ENCODE measurements around the gene CDK4.
A peak's percentile ranks its signal among the peaks of the same experiment; 100 is the strongest.
"Not testable (repeated sequence)": the region's sequence is repeated elsewhere in the genome, so short reads cannot be mapped to it uniquely, and the experiment has no call there.

Gene CDK4

DNA sequence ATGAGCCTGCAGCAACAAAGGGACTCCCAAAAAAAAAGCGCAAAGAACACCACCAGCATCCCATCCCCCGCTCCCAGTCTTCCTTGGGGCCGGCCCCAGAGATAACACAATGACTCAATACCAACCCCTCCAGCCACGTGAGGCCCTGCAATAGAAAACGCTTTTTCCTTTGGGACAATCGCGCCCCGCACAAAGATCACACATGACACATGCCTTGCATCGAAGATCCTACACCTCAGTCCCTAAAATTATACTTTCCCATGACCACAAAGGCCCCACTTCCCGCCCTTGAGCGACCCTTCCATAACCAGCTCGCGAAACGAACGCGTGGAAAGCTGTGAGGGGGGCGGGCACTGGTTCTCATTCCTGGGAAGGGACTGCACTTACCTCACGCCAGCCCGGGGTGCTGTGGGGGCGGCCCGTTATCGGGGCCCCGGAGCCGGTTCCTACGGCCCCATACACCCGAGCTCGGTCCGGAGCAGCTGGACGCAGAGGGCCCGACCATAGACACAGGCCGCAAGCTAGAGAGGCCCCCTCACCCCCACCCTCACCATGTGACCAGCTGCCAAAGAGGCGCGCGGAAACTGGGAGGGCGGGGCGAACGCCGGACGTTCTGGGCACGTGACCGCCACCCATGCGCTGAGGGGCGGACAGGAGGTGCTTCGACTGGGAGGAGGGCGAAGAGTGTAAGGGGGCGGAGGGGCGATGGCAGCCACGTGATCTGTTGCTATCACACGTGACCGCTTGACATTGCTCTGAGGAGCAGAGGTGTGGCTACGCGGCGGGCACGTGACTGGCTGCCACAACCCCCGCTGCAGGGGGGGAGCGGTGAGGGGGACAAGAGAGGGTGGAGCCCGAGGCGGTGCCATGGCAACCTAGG lies at the start of gene CDK4:
TSS of gene CDK4 (minus strand) at position 523 of the 880 bp plus-strand sequence. CDS start 593 bp downstream, outside the sequence.
- DNase-seq = peak; percentile 98

DNA sequence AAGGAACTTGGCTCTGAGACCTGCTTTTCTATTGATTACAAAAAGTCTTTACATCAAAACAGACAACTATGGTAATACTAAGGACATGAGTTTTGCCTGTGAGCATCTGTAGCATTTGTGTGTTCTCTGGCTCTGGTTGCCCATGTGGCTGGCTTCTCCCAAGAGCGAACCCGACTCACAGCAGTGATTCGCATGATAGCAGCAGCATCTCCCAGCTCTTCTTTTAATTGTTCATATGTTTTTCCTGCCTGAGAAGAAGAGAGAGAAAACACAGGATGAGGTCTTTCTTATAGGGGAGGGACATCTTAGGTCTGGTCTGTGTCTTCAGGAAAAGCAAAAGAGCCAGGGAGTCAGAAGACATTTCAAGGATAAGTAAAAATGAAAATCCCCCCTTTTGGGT lies 48.9 kb upstream of the CDK4 start:
- DNase-seq = no peak

DNA sequence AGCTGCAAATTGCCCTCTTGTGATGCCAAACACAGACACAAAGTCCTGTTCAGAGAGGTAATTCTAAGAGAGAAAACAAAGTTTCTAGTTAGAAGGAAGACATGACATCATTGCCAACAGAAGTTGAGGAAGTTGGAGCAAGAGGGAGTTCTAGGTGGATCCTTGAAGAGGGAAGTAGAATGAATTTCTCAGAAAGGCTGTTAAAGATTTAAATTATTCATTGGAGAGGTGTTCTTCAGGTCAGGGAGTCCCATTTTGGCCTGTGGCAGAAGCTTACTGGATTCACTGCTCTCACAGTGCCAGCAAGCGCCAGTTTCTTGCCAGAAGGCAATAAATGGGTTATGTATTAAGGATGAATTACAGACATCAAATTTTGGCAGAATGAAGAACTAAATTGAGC lies 45.8 kb upstream of the CDK4 start:
- DNase-seq = no peak

DNA sequence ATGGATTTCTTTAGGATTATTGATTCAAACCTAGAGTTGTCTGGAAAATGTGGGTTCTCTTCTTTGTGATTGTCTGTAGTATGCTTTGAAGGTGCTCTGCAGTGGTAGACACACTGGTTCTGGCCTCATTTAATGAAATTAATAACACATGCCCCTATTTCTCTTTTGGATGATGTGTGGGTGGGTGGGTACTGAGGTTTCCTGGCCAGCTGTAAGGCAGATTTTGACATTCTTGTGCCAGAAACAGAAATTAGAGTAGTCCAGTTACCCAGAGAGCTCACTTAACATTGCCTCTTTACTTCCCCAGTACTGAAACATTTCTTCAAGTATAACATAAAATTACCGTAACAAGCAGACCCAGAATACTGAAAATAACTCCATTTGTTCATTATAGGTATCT lies 44.9 kb upstream of the CDK4 start:
- DNase-seq = no peak

DNA sequence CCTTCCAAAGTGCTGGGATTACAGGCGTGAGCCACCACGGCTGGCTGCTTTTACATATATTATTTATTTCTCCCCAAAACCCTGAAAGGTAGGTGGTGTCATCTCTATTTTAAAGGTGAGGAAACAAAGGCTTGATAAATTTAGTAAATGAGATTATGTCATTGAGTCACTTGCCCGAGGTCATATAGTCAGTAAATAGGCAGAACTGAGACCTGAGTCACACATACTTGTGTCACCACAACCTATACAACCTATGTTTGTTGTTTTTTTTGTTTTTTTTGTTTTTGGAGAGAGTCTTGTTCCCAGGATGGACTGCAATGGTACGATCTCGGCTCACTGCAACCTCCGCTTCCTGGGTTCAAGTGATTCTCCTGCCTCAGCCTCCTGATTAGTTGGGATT lies 43.2 kb upstream of the CDK4 start:
- DNase-seq = no peak

DNA sequence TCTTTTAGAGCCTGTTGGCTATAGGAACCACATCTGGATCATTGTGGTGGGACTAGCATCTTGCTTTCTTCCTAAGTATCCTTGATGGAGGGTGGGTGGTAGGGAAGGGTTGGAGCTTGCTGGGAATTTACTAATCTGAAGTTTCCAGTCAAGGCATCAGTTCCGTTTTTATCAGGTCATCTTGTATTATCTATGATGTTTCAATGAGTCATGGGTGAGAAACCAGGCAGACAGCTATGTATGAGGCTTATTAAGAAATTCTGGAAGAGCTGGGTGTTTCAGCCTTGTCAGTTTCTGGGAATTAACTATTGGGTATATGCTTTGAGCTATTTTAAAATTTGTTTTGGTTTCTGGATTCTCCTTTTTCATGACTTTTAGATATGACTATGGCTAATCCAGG lies 41.8 kb upstream of the CDK4 start:
- DNase-seq = no peak

DNA sequence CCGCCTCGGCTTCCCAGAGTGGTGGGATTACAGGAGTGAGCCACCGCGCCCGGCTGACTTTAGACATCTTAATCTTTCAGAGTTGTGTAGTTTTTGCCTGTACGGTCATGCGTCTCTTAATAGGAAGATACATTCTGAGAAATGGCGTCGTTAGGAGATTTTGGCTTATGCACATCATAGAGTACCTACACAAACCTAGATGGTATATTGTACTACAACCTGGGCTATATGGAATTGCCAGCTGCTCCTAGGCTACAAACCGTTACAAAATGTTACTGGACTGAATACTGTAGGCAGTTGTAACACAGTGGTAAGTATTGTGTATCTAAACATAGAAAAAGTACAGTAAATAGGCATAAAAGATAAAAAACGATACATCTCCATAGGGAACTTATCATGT lies 31.8 kb upstream of the CDK4 start:
- no peak for DNase-seq

DNA sequence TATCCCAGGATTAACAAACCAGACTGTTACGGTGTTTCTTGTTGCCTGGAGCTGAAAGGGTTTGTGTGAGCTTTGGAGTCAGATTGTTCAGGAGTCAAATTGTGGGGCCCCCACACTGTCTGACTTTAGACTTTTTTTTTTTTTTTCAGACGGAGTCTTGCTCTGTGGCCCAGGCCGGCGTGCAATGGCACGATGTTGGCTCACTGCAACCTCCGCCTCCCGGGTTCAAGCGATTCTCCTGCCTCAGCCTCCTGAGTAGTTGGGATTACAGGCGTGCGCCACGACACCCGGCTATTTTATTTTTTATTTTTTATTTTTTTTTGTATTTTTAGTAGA lies 31.3 kb upstream of the CDK4 start:
- DNase-seq = no peak

DNA sequence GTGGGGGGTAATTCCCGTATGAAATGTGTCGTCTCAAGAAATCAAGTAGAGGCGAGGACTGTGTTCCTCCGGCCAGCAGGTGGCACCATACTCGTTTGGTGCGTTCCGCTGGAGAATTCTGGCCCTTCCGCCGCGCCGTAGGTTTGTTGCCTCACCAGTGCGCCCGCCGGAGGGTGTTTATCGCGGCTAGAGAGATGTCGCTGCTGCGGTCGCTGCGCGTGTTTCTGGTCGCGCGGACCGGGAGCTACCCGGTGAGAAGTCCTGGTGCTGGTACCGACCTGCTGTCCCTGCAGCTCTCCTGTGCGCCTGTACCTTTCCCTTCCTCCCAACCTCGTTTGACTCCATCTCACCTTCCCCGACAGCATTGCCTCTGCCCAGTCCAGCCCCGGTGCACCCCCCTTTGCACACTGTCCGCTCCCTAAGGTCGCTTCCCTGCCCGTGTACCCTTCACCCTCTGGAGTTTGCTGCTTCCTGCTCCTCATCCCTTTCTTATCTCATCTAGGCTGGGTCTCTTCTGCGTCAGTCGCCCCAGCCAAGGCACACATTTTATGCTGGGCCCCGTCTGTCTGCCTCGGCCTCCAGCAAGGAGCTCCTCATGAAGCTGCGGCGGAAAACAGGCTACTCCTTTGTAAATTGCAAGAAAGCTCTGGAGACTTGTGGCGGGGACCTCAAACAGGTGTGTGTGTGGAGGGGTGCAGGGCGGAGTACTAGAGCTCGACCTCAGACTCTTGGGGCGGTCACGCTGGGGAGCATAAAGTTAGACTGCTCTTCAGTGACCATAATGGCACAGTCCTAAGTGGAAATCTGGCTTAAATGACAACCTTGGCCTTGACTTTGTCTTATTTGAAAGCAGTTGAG lies 30.7 kb upstream of the CDK4 start, which contains the start of gene TSFM:
TSS of gene TSFM (plus strand) at position 180 of the 858 bp plus-strand sequence. CDS start at position 195, 15 bp downstream.
- peak; percentile 95 for DNase-seq

DNA sequence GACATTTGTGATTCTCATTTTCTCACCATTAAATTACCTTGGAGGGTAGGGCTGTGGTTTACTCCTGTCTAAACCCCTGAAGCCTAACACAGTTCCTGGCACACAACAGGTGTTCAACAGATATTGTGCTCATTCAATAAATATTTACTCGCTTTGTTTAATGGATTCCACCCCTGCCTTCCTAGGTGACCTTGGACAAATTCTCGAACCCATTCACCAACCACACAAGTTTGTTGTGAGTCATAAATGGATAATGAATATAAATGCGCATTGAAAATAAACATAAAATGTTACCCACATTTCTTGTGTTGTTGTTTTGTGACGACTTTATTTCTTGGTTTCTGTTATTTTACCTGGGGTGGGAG lies 30.1 kb upstream of the CDK4 start:
- DNase-seq = no peak

DNA sequence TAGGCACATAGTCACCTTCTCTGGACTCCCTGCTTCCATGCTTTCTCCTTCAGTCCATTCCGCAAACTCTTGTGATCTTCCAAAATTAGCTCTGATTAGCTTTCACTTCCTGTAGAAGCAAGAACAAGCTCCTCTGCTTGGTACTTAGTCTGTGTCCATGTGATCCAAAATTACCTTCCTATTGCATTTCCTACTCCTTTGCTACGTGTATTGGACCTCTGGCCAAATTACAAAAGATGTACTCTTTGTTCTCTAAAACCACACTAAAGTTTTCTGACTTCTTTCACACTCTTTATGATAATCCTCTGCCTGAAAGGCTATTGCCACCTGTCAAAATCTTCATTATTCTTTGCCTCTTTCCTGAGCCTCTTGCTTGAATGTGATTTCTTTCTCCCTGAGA lies 29.7 kb upstream of the CDK4 start:
- DNase-seq = no peak

DNA sequence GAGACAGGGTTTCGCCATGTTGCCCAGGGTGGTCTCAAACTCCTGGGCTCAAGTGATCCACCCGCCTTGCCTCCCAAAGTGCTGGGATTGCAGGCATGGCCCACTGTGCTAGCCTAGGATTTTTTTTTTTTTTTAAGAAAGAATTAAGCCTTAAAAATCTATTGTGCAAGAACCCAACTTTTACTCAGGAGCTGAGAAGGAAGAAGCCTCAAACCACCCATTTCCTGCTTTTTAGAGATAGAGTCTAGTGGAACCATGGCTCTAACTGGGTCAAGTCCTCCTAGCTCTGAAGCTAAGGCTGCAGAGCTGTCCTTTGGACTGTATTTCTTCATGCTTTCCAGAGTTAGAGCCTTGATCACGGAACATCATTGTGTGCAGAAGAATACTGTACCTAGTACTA lies 29.1 kb upstream of the CDK4 start:
- no peak for DNase-seq

DNA sequence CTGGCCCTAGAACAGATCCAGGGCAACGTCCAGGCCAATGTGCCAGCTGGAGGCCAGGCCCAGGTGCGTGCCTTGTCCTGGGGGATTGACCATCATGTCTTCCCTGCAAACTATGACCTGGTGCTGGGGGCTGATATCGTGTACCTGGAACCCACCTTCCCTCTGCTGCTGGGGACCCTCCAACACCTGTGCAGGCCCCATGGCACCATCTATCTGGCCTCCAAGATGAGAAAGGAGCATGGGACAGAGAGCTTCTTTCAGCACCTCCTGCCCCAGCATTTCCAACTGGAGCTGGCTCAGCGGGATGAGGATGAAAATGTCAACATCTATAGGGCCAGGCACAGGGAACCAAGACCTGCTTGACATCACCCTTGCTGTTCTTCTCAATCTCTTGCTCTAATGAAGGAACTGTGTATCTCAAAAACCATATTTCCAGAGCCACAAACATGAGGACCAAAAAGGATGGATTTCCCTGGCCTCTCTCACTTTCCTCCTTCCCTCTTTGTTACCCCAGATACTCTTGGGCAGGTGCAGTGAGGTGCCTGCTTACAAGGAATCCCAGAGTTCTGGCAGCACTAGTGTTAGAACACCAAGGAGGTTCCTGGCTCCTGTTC lies 28.3 kb upstream of the CDK4 start:
- no peak for DNase-seq

DNA sequence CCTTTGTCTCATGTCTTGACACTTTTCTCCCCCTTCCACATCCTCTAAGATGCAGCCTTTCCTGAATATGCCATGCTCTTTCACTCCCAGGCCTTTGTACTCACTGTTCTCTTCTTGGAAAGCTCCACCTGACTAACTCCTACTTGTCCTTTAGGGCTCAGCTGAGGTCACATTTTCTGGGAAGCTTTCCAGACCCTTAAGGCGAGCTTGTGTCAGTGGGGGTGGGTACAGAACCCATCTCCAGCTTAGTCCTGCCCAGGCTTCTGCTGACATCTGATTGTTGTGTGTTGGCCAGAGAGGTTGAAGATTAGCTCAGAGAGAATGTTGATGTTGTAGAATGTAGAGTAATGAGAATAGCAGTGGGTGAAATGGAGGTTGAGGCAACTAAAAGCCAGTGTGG lies 27.6 kb upstream of the CDK4 start:
- DNase-seq = no peak

DNA sequence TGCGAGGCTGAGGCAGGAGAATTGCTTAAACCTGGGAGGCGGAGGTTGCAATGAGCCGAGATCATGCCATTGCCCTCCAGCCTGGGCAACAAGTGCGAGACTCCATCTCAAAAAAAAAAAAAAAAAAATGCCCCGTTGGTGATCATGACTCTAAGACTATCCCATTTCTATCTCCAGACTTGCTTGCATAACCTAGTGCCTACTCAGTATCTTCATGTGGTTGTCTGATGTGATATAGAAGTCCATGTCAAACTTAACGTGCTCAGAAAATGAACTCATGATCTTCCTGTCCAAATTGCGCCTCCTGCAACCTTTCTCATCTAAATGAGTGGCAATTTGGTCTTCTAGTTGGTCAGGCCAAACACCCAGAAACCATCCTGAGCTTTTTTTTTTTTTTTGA lies 25.8 kb upstream of the CDK4 start:
- DNase-seq = no peak

DNA sequence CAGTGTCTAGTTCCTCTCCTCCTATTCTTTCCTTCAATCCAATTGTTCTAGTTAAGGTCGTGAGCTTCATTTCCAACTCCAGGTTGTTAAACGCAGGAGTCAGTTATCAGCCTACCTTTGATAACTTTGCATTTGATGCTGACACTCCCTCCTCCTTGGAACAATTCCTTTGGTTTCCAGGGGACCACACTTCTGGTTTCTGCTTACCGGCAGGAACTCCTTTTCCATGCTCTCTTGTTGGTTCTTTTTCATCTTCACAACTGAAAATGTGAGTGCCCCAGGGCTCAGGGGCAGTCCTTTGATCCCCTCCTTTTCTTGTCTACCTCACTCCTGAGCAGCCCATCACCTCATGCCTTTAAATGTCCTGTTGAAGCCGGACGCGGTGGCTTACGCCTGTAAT lies 25.3 kb upstream of the CDK4 start:
- no peak for DNase-seq

DNA sequence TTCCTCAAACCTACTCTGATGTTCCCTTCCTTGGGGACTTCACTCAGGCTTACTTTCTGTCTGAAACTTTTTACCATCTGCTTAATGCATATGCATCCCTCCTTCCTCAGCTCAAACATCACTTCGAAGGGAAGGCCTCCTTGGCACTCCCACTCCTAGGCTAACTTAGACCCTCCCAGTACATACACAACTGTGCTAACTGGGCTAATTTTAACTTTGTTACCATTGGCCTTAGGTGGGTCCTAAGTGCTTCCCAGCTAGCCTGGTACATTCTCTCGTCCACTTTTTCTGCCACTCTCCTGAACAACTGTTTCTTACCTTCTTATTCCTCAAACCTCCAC lies 24.1 kb upstream of the CDK4 start:
- no peak for DNase-seq

DNA sequence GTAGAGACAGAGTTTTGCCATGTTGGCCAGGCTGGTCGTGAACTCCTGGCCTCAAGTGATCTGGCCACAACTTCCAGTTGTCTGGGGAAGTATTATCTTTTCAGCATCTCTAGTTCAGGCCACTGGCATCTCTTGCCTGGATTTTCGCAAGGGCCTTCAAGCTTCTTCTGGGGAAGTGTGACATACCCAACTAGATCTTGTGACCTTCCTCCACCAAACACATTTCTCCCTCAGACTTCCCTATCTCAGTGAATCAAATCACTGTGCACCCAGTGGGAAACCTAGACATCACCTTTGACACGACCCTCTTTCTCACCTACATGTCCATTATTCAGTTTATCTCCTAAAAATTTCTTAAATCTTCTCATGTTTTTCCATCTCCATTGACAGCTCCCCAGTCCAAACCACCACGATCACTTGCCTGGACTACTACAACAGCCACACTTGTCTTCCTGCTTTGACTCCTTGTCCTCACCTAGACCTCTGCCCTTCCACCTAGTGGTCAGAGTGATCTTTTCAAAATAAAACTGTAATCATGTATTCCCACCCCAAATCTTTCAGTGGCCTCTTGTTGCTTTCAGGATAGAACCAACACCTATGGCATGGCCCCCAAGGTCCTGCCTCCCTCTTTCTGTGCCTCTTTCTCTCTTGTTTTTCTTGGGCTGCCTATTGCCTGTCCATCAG lies 23.6 kb upstream of the CDK4 start:
- DNase-seq = no peak

DNA sequence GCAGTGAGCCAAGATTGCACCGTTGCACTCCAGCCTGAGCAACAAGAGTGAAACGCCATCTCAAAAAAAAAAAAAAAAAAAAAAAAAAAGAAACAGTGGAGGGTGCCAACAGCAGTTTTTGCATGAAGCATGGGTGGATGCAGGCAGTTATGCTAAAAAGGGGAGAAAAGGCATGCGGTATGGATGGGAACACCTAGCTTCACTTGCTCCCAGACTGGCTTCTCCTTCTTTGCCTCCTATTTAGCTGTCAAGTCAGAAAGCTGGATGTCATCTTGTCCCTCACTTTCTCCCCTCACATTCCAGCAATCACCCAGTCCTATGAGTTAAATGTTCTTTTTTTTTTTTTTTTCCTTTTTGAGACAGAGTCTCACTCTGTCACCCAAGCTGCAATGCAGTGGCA lies 22.9 kb upstream of the CDK4 start:
- no peak for DNase-seq

DNA sequence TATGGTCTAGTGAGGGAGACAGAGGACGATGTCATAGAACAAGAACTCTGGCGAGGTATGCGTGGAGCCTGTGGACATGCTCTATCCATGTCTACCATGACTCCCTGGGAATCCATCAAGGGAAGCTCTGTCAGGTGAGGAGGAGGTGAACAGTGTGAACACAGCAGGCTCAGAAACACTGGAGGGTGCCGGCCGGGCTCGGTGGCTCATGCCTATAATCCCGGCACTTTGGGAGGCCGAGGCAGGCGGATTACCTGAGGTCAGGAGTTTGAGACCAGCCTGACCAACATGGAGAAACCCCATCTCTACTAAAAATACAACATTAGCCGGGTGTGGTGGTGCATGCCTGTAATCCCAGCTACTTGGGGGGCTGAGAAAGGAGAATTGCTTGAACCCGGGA lies 22.5 kb upstream of the CDK4 start:
- DNase-seq = not testable (repeated sequence)

DNA sequence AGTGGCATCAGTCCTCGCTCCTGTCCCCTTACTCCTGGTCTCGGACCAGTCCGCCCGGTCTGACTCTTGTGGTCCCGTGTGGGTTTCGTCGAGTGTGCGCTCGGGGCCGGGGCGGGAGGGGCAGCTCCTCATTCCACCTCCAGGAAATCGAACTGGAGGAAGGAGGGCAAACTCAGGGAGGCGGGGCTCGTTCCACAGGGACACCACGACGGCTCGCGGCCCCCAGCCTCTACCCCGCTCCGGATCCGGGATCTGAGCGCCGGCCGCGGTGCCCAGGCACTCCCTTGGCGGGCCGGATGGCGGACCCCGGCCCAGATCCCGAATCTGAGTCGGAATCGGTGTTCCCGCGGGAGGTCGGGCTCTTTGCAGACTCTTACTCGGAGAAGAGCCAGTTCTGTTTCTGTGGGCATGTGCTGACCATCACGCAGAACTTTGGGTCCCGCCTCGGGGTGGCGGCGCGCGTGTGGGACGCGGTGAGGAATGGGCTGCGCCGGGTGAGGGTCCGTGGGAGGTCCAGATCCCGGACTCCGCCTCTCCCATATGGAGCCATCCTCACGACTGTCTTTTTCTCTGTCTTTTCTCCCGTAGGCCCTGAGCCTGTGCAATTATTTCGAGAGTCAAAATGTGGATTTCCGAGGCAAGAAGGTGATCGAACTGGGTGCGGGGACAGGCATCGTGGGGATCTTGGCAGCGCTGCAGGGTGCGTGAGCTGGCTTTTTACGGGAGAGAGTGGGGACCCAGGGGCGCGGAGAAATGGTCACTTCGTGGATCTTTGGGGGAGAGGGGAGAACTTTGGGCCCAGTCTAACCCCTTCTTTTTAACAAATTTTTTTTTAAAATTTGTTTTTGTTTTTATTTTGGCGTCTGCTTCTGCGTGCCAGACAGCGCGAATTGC lies 20.6 kb upstream of the CDK4 start, which contains the start of gene EEF1AKMT3:
TSS of gene EEF1AKMT3 (plus strand) at position 186 of the 894 bp plus-strand sequence. CDS start at position 297, 111 bp downstream.
- no peak for DNase-seq

DNA sequence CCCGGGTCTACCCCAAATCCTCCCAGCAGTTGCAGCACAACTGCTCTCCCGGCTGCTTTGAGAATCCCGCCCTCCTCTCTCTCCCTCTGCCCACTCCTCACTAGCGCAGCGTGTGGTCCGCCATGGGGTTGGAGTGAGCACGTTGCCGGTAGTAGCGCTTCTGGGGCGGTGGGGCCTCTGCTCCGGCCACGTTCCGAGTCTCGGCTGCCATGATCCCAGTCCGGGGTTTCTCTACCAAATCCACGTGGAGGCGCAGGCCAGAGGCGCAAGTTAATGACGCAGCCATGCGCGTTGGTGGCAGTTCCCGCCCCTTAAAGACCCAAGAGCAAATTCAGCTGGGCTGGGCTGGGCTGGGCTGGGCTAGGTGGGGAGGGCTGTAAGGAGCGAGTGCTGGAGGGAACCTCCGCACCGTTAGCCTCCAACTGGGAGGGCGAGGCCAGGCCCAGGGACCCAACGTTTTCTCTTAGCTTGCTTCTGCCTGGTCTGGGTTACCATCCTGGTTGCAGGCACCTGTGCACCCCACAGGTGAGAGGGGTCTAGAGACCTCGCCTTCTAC lies 19.8 kb upstream of the CDK4 start, which contains the start of gene METTL1:
TSS of gene METTL1 (minus strand) at position 233 of the 556 bp plus-strand sequence. CDS start at position 211, 22 bp downstream.
- peak; percentile 94 for DNase-seq

Measured in NCI-H2107 (cell line).